GM15510 (cell line): ENCODE data around the gene TBC1D22A.

Experiments used
- POLR2A ChIP-seq: IDR thresholded peaks from 3 replicates; pipeline ENCODE4 v1.6.1; 2011; ENCODE audit warnings: borderline replicate concordance; ENCODE audit not compliant: insufficient read length; ENCODE audit errors: extremely low read depth

The TBC1D22A gene

DNA sequence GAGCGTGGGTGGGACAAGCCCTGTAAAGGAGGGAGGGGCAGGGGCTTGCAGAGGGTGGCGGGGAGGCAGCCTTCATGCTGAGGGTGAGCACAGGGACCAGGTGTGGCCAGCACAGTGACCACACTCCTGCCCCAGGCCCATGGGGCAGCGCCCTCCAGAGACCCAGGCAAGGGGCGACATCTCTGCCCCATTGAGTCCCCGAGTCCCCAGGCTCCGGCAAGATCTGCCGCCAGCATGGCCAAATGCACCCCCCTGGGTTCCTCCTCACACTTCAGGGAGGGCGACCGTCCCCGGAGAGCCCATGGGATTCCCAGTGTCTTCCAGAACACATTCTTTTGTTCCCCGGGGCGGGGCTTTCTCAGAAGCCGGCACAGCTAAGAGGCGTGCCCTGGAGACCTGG lies 362.5 kb downstream of the TBC1D22A start:
- no peak for TF ChIP-seq POLR2A

DNA sequence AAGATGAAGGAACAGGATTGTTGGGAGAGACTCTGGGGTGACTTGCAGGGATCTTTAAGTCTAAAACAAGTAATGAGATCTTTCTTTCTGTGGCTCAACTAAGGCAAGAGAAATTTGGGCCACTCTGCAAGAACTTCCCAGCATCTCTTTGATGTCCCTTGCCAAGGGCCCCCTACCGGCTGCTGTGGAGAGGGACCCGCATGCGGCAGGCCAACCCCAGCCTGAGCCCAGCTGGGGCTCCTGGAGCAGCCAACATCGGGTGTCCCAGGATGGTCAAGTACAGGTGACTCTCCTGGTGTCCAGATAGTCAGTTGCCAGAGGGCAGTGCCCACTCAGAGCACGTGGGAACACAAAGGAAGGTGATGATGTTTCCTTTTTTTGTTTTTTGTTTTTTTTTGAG lies 363.2 kb downstream of the TBC1D22A start:
- TF ChIP-seq POLR2A, result no peak

DNA sequence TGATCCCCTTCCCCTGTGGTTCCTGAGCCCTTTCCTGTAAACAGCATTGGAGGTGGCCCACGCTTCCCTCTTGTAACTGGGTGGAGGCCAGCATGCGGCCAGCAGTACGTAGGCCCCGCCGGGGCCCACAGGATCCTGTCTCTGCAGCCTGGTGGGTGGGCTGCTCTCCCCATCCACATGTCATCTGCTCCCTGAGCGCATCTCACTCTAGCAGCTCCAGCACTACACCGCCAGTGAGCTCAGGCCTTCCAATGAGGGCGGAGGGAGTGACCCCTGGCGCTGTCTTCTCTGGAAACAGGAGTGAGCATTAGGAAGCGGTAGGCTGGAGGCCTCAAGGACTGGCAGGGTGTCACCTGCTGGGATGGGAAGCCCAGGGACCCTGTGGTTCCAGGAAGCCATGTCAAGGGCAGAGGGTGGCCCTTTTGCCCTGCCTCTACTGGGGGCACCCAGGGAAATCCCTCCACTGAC lies 363.9 kb downstream of the TBC1D22A start:
- TF ChIP-seq POLR2A, result no peak

DNA sequence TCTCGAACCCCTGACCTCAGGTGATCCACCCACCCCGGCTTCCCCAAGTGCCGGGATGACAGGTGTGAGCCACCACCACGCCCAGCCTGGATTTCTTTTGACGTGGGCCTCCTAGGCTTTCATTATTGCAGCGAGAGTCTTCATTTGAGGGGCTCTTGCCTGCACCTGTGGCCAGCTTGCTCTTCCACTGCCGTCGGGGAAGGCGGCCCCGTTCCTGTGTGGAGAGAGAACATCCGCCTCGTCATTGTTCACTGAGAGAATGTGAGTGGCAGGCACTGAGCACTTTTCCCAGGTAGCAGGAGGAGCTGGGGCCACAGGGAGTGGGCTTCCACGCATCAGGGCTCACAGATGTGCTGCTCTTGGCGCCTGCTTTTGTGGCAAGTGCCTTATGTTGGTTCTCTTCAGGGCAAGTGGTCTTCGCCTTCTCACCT lies 365.0 kb downstream of the TBC1D22A start:
- TF ChIP-seq POLR2A, result no peak

DNA sequence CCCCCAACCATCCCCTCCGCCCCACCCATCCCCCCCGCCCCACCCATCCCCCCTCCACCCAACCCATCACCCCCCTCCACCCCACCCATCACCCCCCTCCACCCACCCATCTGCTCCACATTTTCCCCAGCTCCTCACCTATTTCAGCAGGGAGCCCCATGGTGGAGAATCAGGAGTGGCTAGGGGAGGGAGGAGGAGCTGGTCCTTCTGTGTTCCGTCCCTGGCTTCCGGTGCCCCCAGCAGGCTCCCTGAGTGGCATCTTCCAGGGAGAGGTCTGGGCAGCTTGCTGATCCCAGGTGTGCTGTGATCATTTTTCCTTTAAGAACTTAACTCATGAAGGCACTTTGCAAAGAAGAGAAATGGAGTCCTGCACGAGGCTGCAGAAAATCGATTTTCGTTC lies 365.8 kb downstream of the TBC1D22A start:
- TF ChIP-seq POLR2A, result no peak

DNA sequence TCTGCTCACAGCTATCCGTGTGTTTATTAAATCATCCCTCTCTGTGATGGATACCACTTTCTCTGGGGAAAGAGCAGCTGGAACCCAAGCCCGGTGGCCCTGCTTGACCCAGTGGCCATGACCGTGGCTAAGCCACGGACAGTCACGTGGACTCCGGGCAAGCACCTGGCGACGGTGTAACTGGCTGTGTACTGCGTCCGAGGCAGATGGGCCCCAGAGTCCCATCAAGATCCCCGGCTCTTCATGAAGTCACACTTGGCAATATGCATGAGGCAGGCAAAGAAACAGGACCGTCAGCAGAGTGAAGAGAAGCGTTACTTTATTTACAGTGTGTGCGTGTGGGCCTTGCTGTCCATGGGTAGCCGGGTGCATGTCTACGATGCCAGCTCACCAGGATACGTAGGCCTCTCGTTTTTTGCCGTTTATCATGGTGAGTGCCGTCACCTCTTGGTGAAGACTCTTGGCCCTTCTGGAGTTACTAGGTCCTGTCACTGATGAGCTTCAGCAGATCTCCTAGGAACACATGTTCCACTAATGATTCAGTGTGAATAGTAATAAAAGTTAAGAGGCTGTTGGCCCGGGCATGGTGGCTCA lies 366.3 kb downstream of the TBC1D22A start:
- TF ChIP-seq POLR2A, result no peak

DNA sequence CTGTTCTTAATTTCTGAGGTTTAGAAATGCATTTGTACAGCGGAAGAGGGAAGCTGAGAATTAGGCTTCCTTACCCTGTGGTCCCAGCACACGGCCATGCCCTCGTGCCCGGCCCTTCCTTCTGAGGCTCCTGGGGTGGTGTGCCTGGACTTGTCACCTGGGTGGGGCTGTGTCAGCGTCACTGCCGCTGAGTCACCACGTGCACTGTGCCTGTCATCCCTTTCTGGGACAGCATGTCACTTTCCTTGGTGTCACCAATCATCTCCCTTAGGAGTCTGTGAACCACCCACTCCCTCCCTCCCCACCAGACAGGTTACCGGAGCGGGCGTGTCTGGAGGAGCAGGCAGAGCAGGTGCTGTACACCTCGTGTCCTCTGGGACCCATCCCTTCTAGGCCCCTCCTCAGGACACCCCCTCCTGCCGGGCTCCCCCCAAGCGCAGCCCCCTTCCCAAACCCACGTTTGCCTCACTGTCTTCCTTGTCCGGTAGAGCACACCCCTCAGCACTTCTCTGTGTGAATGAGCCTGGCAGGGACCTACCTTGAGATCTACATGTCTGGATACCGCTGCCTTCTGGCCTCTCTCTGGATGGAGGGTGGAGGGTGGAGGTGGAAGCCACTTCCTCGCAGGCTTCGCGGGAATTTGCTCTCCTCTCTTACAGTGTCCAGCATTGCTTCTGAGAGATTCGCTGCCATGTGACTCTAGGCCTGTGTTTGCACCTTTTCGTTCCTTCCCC lies 367.6 kb downstream of the TBC1D22A start:
- TF ChIP-seq POLR2A, result no peak

DNA sequence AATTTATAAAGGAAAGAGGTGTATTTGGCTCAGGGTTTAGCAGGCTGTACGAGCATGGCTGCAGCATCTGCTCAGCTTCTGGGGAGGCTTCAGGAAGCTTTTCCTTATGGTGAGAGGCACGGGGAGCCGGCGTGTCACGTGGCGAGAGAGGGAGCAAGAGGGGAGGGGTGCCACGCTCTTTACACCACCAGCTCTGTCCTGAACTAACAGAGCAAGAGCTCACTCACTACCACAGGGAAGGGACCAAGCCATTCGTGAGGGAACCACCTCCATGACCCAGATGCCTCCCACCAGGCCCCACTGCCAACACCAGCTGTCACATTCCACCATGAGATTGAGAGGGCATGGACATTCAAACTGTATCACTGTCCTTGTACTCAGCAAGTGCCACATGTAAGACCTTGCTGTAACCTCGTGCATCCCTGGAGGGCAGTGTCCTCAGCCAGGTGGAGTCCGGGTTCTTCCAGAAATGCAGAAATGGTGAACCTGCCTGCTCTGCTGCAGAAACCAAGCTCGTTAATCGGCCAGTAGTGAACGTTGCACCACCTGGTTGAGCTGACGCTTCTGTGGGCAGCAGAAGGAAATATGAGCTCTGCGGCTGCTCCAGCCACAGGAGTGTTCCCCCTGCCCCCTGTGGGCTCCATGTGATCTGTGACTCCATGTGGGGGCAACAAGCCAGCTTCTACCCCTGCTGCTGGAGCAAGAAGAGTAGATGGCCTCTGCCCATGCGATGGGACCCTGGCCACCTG lies 368.6 kb downstream of the TBC1D22A start:
- TF ChIP-seq POLR2A, result no peak

DNA sequence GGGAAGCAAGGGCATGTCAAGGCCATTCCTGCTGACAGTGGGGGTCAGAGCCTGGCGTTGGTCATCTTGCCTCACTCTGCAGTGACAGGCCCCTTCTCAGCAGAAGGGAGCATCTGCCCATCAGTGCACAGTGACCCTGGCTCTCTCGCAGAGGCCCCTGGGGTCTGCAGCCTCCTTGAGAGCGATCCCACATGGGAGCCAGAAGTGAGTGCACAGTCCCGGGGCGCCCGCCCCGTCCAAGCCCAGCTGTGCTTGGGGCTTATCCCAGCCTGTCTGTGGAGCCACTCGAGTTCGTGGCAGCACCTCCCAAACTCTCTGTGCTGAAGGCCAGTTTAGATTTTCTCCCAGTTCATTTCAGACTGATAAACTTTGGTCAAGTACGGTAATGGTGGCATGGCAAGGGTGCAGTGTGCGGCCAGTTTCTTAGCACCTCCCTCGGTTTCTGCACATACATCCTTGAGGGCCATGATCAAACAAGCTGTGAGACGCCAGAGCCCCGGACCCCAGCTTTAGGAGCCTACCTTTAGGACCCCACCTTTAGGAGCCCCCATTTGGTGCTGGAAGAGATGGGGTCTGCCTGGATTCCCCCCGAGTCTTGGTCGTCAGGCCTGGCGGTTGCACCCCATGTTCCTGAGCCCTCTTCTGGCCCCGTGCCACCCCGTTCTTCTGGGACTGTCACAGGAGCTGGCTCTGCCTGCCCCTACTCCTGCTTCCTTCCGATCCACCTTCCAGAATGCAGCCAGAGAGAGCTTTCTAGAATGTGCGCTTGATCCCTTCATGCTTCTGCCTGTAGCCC lies 369.4 kb downstream of the TBC1D22A start:
- TF ChIP-seq POLR2A, result no peak

DNA sequence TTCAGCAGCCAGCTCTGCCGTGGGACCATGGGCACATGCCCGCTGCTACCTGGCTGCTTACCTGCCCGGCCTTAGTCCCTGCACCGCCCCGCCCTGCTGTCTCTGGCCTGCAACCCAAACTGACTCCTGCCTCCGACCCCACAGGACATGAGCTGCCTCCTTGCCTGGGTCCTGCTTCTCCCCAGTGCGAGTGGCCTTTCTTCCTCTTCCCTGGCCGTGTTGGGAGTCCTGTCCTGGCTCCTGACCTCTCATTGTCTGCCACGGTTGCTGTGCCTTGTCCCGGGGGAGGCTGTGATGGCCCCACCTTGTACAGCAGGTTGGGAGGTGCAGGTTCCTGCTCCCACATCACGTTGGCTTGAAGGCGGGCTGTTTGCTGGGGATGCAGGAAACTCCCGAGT lies 370.0 kb downstream of the TBC1D22A start:
- TF ChIP-seq POLR2A, result no peak

DNA sequence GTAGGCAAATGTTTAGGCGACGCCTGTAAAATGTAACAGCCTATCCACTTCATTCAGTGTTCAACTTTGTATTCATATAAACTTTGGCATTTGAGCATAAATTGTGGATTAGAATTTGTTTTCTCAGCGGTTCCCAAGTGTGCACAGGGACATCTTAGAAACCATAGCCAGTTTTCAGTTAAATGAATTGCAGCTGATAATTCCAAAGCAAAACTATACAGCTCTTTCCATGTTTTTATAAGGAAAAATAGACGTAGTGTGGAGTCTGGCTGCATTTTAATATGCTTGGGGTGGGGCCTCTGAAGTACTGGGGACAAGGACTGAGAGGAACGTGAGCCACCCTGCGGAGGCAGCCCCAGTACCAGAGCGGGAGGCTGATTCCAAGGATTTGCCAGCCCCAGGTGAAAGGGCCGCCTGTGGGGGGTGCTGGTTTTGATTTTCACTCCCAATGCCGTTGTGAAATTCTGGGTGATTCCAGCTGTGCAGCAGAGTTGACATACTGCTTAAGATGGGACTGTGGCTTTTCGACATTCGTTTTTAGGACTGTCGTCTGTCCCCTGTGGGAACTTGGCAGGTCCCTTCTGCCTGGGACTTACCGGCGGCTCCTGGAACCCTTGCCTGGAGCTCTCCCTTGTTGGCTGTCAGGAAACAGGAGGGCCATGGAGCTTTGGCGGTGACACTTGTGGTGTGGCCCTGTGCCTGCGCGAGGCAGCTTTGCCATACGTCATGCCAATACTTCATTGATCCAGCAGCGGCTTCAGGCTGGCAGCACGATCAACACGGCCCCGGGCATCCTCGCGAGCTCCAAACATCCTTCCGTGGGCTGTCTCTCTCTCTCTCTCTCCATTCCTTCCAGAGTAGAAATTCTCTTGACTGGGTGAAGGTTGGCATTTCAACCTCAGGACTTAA lies 370.9 kb downstream of the TBC1D22A start:
- TF ChIP-seq POLR2A, result no peak

DNA sequence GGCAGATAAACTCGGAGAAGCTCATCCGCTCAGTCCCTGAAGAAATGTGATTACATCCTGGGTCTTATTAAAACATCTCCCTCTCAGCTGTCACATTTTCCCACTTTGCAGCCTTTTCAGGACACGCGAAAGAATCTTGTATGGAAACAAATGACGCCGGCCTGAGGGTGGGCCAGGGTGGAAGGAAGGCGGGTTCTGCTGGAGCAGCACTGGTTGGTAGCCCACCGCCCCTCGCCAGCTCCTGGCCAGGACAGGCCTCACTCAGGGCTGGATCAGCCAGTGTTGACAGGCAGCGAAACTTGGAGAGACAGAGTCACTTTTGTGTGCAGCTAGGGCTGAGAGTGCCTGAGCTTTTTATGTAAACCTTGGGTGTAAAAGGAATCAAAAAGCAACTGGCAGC lies 371.8 kb downstream of the TBC1D22A start:
- TF ChIP-seq POLR2A, result no peak

DNA sequence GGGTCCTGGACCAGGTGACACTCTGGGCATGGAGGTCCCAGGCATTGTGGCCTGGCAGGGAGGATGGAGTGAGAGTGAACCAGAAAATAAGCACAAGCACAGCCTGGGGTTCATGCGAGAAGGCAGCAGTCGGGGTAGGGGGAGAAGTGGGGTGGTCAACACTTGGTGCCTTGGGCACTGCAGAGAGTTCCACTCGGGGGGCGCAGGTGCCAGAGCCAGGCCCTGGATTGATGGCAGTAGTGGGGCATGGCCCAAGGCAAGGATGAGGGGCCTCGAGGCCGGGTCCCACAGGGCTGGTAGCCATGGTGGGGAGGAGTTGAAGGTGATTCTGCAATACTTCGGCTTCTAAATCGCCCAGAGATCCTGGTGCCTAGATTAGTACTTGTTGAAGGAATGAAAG lies 372.9 kb downstream of the TBC1D22A start:
- TF ChIP-seq POLR2A, result no peak

DNA sequence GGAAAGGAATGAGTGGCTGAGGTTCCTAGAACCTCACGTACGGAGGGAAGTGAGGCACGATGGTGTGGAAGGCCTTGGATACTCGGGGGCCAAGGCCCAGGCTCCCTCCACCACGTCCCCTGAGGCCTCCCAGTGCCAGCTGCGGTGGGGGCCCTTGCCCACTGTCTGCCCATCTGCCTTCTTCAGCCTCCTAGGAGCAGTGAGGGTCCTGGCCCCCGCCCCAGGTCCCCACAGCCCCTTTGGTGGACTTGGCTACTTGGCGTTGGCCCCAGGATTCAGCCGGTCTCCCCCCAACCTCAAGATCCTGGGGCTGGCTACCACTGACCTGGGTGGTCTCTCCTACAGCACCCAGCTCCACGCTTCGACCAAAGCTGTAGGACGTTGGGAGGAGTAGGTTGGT lies 373.6 kb downstream of the TBC1D22A start:
- no peak for TF ChIP-seq POLR2A
